Dermis microvascular lymphatic vessel endothelial cell (primary cell): Measurements from ENCODE around the gene SLX4. TPM values are rescaled to one million over a fixed set of nuclear protein-coding genes. Genes with fewer than 3 reads are reported as not detected.

Experiments used
- DNase-seq, 2 donors: peaks; one replicate each; pipeline versions ENCODE4 v3.0.0 to v3.0.0-alpha.2; 2010; ENCODE audit warnings: low read depth in 2 of 2
- total RNA-seq: library from RNA; depleted of rRNA; stranded (reverse); fragments of >200 nt; gene quantifications from 2 replicates; pipeline ENCODE4 v1.2.1, GENCODE V29; 2014

Gene SLX4
- total RNA-seq, 1 donor from 2014 or later, result 1.9 TPM

DNA sequence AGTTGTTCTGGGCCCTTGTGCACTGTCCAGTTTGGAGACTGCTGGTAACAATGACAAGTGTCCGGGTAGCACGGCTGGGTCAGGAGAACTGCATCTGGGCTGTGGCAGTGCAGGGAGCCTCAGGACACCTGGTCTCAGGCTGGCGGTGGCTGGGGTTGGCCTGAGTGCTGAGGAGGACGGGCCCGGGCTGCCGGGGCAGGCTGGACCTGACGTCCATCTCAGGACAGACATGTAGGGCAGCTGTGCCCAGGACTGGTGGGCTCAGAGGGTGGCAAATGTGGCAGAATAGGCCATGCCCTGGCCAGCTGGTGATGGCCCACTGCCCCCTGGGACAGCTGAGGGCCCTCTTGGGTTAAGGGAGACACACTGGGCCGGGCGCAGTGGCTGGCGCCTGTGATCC, 30.0 kb downstream of the SLX4 start:
- DNase-seq, result no peak

DNA sequence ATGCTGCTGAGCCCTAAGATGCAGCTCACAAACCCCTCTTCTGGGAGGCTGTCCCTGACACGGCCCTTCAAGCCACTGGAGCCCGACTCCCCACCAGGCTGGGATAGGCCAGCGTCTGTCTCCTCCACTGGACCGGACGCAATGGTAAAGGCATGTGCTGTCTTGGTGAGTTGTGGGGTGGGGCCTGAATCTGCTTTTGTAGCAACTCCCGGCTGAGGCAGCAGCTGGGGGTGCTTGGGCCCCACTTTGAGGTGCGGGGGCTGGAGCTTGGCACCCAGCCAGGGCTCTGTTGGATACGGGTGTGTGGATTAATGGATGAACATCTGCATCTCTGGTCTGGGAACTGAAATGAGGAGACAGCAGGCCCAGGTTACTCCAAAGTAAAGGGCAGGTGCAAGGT, 30.7 kb downstream of the SLX4 start:
- no peak for DNase-seq

DNA sequence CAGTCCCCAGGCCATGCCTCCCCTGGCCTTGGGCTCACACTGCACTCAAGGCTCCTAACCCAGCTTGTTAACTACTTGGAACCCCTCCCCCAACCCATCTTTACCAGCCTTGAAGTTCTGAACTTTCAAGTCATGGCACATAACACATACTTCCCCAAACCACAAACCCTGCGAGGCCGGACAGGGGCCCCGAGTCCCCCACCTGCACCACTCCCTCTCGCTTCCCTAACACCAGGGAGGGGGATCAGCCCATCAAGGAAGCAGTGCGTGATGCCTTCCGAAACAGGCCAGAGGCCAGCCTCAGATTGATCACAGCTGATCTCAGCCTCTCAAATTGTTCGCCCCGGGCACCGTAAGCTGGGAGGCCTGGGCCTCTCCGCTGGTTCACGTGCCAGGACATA, 31.2 kb downstream of the SLX4 start:
- DNase-seq, result no peak

DNA sequence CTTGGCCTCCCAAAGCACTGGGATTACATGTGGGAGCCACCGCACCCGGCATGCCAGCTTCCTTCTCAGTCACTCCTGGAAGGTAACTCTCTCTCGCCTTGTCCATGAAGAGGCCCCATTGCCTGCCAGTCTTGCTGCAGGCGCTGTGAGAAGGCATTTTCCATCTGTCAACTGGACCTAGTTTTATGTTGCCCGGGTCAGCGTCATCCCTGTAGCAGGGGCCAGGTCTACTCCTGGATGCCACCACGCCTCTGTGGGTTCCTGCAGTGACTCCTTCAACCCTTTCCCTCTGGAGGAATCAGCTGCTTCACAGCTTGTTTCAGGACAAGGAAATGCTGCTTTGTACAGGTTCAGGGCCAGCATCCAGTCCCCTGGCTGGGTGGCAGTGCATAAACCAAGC, 31.6 kb downstream of the SLX4 start:
- DNase-seq, result no peak

DNA sequence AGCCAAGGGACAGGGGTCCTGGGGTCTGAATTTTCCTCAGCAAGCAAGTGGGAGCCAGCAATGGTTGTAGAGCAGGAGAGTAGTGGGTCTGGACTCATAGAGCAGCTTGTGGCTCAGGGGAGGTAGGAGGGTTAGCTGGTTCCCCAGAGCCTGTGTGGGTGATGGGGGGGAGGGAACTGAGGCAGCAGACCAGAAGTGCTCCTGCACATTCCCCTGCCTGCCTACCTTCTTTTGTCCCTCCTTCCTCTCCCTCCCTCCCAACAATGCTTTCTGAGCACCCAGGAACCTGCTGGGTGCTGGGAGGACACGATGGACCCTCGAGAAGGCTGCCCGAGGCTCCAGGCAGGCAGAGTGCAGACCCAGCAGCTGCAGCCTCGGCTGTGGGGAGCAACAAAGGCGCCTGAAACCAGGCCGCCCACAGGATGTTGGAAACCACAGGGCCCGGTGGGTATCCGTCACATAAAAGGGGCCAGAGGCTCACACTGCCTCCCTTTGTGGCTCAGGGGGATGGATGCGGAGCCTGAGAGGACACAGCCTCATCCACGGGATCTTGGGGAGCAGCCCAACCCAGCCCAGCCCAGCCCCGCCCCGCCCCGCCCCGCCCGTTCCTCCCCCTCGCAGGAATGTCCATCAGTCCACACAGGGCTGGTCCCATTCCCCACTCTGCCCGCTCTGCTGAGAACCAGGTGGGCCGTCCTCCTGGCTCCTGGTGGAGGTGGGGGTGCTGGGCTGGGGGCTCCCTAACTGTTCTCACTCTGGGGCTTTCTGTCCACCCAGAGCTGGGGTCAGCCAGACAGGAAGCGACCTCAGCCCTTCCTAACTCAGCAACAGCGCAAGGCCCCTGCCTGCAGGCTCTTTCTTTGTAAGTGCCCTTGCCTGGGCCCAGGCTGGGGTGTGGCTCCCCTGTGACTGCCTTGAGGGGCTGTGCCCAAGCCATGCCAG, 32.5 kb downstream of the SLX4 start:
- DNase-seq, result no peak

DNA sequence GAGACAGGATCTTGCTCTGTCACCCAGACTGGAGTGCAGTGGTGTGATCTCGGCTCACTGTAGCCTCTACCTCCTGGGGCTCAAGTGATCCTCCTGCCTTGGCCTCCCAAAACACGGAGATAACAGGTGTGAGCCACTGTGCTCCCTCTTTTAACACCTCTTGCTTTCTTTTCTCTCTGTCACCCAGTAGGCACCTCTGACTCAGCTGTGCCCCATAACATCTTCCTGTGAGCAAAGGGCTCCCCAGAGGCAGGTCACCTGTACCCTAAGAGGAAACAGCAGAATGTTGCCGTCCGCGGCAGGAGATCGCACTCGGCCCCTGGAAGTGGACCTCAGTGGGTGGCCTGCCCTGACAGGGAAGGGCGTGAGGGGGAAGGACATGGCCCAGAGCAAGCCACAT, 33.3 kb downstream of the SLX4 start:
- no peak for DNase-seq

DNA sequence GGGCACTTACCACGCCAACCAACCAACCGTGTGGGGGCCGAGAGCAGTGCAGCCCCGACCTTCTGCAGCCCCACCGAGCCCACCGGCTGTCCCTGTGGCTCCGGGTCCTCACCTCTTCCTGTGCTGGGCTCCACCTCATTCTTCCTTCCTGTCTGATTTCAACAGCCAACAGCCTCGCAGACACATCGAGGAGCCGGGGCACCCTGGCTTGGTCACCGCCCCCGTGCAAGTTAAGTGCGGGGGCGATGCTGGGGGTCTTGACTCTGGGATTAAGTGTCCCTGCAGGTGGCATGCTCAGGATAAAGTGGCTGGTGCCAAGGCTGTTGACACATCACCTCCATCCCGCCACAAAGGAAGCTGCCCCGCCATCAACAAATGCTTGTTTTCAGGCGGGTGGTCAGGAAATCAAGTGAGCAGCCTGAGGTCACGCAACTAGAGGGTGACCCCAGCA, 34.1 kb downstream of the SLX4 start, which contains the start of gene NLRC3:
TSS of gene NLRC3 (minus strand) at position 102 of the 451 bp plus-strand sequence. CDS start 12,367 bp downstream, outside the sequence.
- DNase-seq, result peak in 1 of 2 donors; percentile 23

DNA sequence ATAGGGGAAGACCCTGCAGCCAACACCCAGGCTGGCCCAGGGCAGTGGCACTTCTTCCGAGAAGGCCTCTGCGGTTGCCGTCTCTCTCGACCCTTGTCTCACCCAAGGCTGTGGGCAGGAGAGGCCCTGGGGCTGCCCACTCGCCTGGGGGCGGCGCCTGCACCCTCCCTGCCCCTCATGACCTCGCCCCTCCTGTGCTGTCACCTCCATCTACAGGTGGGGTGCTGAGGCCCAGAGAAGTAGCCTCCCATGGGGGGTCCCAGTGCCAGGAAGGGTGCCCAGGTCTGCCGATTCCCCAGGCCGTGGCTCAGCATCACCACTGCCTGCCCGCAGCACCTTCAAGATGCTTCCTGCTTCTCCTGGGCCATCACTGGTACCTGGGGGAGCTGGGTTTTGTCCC, 35.2 kb downstream of the SLX4 start:
- DNase-seq, result no peak

DNA sequence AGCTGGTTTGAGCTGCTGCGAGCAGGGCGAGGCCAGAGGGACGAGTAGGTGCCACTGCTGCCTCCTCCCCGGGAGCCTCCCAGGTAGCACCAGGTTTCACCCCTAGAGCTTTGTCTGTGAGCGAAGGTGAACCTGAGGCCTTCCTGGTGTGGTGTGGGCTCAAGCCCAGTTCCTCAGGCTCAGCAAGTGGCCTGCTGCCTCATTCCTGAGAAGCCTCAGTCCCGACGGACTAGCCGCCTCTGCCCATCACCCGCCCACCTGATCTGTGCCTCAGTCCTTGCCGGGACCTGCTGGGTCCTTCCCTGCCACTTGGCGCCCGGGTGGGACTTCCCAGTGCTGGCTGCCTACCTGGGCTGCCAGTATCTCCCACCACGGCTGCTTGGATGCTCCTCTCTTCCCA, 35.9 kb downstream of the SLX4 start:
- DNase-seq, result no peak

DNA sequence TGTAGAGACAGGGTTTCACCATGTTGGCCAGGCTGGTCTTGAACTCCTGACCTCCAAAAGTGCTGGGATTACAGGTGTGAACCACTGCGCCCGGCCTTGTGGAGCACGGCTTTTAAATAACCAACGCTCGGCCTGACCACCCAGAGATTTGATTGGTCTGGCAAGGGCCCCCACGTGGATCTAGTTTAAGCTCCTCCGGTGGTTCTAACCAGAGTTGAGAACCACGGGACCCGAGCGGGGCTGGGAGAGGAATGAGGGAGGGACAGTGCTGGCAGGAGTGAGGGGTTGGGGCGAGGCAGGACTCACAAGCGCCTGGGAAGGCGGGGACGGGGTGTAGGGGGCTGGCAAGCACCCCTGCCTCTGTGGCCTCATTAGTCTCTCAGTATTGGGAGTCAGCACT, 37.2 kb downstream of the SLX4 start:
- no peak for DNase-seq

DNA sequence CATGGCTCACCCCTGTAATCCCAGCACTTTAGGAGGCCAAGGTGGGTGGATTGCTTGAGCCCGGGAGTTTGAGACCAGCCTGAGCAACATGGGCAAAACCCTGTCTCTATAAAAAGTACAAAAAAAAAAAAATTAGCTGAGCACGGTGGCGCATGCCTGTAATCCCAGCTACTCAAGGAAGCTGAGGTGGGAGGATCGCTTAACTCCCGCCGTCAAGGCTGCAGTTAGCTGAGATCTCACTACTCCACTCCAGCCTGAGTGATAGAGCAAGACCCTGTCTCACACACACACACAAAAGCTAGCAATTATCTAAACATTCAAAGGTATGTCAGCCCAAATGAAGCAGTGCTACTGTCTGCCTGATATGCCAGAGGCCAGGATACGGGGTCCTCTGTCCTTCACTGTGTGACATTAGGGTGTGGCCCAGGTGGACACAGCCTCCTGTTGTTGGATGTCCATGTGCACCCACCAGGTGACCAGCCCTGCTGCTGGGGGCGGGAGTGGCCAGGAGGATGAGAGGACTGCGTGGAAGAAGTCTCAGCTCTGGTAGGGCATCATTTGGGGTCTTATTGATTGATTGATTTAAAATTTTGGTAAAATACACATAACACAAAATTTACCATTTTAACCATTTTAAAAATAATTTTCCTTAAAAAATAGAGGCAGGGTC, 38.1 kb downstream of the SLX4 start:
- DNase-seq, result no peak

DNA sequence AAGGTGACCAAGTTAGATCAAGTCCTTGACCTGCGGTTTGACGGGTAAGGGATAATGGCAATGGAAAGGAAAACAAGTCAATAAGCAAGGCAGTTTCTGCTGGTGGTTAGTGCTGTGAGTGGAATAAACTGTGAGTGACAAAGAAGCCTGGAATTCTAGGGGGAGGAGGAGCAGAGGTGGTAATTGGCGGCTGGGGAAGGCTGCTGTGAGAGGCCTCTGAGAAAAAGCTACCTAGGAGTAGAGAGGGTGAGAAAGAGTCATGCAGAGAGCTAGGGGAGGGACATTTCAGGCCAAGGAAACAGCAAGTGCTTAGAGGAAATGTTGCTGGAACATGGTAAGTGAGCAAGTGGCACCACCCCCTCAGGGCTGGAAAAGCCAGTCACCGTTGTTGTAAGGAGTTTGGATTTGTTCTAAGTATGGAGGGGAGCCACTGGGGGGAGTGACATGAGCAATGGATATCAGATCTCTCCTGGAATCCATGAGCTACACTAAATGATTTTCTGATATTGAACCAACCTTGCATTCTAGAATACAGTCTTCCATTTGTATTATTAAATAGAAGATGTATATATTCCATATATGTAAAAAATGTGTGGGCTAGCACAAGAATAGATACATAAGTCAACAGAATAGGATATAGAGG, 40.9 kb downstream of the SLX4 start:
- no peak for DNase-seq

DNA sequence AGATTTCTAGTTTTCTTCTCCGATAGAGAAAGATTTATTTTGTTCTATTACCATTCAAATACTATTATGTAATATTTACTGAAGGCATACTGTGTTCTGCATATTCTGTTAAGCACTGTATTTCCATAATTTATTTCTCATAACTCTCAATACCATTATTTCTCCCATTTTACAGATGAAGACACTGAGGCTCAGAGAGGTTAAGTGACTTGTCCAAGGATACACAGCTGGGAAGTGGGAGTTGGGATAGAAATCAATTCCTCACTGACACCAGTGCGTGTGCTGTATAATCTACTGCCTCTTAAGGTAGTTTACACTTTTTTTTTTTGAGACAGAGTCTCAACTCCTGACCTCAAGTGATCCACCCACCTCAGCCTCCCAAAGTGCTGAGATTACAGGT, 41.6 kb downstream of the SLX4 start:
- no peak for DNase-seq

DNA sequence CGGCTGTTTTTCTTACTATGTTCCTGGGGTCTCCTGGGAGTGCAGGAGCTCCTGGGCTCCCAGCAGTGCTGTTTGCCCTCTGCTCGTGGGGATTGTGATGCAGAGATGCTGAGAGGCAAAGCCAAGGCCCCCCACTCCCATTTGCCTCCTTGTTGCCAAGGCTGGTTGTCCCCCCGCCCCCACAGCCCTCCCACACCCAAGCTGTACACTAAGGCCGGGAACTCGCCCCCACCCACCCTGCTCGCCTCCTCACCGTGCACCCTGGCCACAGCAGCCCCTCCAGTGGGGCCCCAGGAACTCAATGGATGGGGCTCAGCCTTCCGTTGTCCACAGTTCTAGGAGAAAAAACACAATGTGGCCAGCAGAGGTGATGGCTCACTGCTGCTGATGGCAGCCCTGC, 44.4 kb downstream of the SLX4 start:
- no peak for DNase-seq

DNA sequence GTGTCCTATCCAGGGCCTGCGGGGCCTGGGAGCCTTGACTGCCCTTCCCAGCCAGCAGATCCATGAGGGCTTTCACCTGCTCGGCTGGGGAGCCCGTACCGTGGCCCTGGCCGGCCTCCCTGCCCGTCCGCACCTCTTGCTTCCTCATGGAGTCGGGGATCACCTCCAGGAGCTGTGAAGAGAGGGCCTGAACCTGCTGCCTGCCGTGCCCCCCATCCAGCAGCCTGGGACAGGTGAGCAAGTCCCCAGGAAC, 46.6 kb downstream of the SLX4 start:
- DNase-seq, result no peak

DNA sequence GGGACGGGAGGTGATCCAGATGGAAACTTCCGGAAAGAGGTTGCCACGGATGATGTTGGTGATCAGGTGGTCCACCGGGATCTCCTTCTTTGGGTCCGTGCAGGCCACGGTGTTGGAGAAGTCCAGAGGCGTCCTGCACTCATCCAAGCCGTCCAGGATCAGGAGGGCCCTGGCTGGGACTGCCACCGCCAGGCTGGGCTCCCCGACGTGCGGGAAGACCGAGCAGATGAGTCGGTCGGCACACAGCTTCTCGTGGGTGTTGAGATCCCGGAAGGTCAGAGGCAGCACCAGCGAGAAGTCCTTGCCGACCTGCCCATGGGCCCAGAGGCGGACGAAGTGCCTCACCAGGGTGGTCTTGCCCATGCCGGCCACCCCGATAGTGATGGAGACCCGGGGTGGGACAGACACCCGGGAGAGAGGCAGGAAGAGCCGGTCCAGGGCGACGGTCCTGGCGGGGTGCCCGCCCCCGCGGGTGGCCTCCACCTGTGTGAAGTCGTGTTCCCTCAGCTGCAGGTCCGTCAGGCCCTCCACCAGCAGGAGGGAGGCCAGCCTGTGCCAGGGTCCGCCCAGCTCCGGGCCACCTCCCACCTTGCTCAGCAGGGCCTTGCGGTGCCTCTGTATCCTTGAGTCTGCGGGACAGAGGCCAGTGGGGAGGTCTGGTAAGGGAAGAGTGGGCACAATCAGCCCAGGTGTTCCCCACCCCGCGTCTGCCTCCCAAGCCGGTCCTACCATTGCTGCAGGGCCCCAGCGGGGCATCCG, 47.1 kb downstream of the SLX4 start:
- DNase-seq, result no peak

DNA sequence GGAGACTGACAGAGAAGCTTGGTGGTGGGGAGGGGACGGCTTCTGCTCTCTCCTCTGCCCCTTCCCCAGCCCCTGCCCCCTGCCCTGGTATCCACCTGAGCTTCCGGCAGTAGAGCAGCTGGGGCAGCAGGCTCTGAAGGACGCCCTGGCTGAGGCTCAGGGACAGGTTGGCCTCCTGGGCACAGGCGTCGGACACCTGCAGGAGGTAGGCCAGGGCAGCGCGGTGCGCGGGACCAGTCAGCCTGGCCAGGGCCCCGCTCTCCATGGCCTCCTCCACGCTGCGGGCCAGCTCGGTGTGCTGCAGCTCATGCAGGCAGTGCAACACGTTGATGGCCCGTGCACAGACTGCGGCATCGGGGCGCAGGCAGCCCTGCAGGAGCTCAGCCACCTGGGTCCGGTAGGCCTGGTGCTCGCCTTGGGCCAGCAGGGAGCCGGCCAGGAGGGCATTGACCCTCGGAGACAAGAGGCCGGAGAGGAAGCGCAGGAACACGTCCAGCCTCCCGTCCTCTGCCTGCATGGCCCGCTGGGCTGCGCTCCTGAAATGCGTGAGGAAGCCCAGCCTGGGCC, 48.4 kb downstream of the SLX4 start:
- no peak for DNase-seq

DNA sequence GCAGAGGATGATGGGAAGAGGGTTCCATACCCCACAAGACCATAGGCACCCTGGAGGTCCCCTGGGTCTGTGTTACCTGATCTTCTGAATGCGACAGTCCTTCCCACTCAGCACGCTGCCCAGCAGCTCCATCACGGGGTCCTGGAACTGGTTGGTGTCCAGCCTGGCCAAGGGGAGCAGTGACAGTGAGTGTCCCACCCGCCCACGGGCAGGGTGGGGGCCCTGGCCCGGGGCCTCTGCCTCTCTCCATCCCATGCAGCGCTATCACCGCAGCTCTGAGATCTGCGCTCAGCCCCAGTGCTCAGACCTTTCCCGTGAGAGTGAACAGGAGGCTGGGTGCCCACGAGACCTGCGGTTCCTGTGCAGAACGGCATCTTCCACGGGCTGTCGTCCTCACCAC, 49.8 kb downstream of the SLX4 start:
- DNase-seq, result no peak

DNA sequence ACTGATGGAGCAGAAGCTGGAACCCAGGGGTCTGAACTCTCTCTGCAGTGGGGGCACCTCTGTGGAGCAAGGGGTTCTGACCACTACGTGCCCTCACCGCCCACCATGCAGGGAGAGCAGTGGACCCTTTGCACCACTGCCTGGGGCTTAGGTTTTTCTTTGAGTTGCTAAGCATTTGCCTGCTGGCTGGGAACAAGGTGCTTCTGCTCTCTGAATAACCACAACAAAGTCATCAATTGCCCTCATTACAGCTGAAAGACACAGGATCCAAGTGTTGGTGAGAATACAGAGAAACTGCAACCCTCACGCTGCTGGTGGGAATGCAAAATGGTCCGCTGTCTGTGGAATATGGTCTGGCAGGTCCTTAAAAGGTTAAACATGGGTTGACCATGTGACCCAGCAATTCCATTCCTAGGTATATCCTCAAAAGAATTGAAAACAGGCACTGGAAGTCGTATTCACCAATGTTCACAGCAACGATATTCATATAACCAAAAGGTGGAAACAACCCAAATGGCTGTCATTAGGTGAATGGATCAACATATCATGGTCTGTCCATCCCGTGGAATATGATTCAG, 57.0 kb downstream of the SLX4 start:
- no peak for DNase-seq

DNA sequence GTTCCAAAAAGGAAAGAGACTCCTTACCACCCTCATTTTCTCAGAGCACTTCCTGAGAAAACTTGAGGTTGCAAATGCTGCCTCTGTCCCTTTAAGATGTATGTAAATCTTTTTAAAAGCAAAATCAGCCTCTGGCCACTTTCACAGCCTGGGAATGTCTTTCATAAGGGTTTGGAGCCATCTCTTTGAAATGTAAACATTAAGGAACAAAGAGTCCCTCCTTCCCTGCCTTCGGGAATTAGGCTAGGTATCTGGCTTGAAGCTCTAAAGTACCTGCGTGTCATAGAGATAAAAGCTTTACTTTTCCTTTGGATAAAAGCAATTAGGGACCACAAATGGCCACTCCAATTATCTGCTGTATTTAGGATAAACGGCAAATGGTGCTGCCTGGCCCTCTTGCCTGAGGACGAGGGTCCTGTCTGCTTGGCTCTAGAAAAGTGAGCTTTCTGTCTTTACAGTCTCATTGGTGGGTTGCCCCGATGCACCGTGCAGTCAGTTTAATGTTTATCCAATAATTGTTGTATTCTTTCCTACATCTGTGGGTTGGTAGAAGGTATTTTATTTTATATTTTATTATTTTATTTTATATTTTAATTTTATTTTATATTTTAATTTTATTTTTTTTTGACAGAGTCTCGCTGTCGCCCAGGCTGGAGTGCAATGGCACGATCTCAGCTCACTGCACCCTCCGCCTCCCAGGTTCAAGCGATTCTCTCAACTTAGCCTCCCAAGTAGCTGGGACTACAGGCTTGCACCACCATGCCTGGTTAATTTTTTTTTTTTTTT, 58.1 kb downstream of the SLX4 start:
- no peak for DNase-seq
